Retina (tissue), 1 donor: ENCODE measurements around the gene FBXO3.

Experiments
- DNase-seq: peaks from one replicate; pipeline ENCODE4 v3.0.0-alpha.2; 2016

Gene FBXO3

DNA sequence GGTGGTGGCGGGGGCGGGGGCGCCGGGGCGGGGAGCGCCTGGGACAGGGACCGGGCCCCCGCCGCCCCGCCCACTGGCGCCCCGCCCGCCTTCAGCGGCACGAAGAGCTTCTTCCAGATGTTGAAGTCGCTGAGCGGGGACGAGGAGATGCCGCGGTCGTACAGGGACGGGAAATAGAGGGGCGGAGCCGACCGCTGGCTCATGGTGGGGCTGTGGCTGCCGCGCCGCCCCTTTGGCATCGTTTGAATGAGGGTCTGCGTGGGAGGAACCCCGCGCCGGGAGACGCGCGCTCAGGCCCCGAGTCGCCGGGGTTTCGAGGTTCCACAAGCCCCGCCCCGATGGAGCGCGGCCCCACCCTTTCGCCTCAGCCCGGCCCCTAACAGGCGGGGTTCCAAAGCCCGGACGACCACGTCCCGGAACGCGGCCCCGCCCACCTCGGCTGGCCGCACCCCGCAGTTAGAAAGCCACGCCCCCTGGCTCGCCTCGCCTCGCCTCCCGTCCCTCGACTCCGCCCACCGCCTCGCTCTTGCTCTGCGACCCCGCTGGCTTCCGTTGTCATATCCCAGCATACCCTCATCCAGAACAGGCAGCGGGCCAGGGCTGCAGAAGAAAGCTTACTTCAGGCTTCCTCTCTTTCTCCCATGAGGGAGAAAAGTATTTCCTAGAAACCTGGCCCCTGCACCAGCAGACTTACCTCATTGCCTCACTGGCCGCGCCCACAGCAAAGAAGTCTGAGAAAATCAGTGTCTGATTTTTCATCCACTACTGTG, 73.6 kb downstream of the FBXO3 start, which contains the start of gene C11orf91:
C11orf91 (minus strand) TSS at position 325 of the 770 bp plus-strand sequence; CDS start at position 239, 86 bp downstream.
- DNase-seq: peak; percentile 99

DNA sequence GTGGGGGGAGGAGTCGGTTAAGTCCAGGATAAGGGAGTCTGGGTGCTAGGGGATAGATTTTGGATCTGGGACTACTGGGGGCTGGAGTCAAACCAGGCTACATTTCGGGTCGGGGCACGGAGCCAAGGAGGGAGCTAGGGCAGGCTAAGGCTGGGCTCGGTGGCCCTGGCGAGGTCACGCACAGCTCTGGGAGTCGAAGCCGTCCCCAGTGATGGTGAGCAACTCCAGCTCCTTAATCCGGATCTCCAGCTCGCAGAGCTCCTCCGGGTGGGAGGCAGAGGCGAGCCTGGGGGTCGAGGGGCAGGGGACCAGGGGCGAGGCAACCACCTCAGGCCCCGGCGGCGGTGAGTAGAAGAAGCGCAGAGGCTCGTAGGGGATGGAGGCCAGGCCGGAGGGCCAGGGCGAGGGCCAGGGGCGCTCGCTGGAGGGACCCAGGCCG, 74.2 kb downstream of the FBXO3 start:
- DNase-seq: peak; percentile 44

DNA sequence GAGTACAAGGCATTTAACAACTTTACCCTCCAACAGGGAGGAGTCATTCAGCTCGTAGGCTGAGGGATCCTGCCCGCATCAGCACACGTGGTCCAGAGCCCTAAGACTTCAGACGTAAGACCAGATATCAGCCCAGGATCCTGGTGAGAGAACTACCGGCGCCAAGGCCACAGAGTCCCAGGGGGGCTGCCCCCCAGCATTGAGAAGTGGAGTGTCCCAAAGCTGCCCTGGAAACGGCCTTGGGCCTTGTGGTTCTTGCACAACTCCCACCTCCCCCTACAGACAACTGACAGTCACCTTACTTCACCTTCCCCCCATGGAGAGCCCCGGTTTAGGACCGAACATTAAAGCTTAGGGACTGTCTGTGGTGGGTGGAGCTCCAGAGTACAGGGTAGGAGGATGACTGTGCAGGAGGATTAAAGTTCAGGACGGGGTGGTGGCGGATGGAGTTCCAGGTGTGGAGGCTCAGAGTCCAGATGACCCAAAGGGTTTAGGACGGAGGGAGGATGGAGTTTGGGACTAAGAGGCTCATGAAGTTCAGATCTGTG, 74.7 kb downstream of the FBXO3 start:
- DNase-seq: no peak

DNA sequence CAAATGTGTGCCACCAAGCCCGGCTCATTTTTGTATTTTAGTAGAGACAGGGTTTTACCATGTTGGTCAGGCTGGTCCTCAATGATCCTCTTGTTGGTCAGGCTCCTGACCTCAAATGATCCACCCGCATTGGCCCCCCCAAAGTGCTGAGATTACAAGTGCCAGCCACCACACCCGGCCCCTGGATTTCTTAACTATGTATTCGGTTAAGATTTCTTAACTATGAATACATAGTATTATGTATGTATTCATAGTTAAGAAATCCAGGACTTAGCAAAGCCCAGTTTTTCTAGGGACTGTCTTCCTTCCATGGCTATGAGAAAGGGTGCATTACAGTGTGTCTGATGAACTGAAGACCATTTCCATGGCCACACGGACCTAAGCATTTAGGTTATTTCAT, 75.4 kb downstream of the FBXO3 start:
- DNase-seq: no peak

DNA sequence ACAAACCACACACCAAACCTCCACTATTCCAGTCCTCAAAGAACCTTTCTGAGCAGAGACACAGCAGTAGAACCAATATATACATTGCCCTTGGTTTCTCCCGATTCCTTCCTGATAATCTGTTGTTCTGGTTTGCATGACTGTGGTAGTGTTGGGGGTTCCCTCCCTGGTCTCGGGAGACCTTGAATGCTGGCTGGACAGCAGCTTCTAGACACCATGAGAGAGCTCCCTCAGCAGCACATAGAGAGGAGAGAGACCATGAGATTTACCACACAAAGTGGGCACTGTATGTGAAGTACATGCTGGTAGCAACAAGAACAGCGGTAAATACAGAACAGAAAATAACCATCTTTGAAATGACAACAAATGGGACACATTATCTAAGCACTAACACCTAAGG, 76.3 kb downstream of the FBXO3 start:
- DNase-seq: no peak

DNA sequence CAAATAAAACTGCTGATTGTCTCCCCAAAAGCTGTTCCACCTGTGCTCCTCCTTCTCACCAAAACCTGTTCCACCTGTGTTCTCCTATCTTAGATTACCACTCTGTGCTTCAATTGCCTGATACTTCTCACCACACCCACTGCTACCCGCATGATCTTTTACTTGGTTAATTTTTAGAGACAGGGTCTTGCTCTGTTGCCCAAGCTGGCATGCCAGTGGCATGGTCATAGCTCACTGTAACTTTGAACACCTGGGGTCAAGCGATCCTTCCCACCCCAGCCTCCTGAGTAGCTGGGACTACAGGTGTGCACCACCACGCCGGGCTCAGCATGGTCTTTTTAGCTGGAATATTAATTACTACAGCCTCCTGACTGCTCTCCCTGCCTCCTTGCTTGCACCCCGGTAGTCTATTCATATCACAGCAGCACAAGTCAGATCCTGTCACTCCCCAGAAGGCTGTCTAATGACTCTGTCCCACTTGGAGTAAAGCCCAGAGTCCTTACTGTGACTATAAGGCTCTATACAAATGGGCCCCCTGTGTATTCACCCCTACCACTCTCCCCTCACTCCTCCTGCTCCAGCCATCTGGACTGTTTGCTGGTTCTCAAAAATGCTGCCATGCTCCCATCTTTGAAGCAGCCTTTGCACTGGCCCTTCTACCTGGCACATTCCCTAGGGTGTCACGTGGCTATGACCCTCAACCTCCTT, 77.2 kb downstream of the FBXO3 start:
- DNase-seq: no peak

DNA sequence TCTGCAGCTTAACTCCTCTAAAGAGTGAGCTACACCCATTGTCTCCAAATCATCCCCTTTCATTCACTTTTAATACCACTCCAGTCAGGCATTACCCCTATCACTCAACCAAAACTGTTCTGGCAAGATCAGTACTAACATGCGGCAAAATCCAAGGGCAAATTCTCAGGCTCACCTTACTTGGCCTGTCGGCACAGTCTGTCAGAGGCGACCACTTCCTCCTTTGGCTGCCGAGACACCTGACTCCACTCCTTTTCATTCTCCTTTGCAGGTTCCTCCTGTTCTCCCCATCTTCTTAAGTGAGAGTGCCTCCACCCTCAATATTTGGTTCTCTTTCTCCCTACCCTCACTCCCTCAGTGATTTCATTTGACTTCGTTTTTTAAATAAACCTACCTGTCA, 77.9 kb downstream of the FBXO3 start:
- no peak for DNase-seq

DNA sequence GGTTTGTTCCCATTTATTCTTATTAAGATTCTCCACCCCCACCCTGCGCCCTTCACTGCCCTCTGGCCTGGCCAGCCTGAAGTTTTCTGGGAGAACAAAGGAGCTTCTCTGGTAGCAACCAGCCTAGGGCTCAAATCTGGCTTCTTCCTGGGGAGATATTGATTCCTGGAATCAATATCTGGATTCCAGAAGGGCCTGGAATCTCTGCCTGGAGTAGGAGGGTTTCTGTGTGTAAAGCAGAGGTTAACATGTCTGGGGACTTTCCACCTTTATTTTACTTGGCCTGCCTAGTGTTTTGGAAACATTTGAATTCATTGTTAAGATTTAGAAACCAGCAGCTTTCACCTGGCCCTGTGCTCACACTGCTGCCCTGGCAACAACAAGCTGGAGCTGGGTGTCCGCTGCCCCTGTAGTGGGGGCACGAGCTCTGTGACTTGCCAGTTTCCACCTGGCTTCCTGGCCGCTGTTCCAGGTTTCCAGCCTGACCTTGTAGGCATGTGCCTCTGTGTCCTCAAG, 79.2 kb downstream of the FBXO3 start:
- peak; percentile 43 for DNase-seq

DNA sequence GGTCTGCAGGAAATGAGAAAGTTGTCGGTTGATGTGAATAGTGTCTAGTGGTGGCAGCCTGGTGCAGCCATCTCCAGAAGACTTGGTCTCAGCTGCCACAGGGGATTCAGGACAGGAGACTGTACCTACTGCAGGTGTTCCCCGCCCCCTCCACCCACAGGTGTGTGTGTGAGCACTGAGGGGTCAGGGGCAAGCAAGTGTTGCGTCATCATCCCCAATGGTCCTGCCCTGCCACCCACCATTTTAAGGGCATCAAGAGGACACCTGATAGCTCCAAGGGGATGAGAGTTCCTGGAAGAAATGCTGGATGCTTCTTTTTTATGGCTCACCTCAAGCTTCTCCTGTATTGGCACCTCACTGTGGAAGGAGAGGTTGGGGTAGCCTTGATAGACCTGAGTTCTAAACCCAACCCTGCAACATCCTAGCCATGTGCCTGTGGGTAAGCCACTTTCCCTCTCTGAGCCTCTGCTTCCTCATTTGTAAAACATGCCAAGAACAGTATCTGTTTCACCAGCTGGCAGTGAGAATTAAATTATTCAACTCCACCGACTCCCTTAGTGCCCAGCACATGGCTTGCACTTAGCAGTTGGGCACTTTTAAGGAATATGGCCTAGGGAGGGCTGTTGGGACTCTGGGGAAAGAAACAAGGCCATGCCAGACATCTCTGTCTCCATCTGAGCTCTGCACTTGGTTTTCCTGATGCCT, 79.8 kb downstream of the FBXO3 start:
- DNase-seq: no peak

DNA sequence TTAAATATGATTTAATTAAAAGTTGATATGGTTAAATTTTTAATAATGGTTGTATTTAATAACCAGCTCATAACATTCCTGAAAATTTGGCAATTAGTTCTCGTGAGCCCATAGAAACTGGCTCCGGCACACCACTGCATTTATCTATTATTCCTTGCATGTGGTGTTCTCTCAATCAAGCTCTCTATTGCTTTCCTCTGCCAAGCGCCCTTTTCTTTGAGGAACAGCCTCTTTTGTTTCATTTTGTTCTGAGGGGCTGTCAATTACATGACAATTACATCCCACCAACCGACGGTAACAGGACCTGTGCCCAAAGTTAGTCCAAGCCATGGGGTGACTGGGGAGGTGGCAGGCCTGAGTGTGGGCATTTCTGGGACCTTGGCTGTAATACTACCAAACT, 81.8 kb downstream of the FBXO3 start:
- no peak for DNase-seq

DNA sequence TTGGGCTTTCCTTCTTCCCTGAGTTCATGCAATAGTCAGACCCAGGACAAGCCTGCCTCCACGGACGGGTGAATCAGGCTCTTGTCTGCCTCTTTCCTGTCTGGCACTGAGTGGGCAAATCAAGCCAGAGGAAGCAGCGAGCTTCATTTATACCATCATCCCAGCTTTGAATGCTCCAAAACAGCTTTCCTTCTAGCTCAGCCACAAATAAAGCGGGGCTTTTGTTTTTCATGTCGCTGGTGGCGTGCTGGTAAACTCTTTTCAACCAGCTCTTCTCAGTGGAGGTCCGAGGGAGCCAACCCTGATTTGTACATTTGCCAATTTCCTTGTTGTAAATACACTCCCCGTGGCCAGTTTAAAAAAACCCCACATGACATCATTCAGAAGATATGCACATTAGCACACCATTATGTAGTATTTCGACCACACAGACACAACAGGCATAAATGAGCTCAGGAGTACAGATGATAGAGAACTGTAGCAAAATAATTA, 82.3 kb downstream of the FBXO3 start:
- DNase-seq: peak; percentile 46

DNA sequence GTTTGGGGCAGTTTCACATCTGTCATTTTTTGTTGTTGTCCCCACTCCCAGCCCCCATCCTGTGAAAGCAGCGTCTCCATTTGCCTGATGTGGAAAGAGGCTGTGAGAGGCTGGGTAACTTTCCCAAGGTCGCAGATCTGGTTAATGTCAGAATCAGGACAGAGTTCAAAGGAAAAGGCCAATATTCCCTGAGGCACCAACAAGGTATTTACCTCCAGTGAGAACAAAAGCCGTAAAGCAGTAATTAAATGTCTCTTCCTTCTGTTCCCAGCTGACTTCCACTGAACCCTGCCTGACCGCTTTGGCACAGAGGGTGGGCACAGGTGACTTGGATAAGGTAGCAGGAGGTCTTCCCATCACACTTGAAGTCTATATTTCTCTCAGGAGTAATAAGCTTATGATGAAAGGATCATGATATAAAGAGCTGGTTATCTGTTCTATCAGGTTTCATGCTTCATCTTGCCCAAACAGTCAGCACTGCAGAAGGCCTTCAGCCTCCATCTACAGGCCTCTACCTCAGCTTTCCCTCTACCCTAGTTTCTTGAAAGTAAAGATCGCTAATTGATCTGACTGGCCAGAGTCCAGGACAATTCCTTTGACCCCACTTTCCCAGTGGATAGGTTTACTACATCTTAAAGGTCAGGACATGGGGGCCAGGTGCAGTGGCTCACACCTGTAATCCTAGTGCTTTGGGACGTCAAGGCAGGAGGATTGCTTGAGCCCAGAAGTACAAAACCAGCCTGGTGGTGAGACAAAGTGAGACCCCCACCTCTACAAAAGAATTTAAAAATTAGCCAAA, 83.1 kb downstream of the FBXO3 start:
- no peak for DNase-seq
